NB4 (cell line): ENCODE measurements around the gene BOC.

Experiments used
- POLR2A ChIP-seq: IDR thresholded peaks from 2 replicates; pipeline ENCODE4 v1.6.1; 2011; ENCODE audit warnings: mild to moderate bottlenecking; ENCODE audit not compliant: insufficient read length; ENCODE audit errors: extremely low read depth
- TF ChIP-seq, protein P1 (sequence below): IDR thresholded peaks from one replicate; pipeline ENCODE4 v1.5.1; 2012; ENCODE audit warnings: low read depth, low read length
- TF ChIP-seq, protein P2 (sequence below): IDR thresholded peaks from 2 replicates; pipeline ENCODE4 v1.6.1; 2011; ENCODE audit warnings: low read depth, low read length

DNA sequence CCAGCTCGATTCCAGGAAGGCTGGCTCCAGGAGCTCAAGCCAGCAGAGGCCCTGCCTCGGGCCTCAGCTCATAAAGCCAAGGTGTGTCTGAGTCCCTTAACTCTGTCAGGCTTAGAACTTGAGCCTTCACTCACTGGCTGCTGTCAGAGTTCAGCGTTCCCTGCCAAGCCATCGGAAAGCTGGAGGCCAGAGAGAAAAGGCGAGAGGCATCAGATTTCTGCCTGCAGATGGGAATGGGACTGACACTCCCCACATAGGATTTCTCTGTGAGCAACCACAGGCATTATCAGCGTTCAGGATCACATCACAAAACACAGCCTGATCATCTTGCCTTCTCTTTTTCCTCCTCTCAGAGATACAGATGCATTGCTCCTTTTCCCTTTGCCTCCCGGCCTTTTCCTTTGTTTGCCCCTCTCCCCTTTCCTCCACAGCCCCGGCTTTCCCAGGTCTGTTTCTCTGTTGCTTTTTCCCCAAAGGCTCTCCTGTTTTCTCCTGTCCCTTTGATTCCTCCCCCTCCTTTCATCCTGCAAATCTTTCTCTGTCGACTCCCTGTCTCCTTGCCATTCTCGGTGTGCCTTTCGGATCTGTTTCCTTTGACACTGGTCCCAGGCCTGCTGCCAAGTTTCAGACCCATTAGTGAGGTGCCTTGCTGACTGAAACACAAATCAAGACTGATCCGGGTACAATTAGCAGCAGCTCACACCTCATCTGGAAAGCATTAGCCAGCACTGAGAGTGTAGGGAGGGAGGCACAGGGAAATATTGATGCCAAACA lies 44.5 kb upstream of the BOC start:
- TF ChIP-seq, protein P1, sequence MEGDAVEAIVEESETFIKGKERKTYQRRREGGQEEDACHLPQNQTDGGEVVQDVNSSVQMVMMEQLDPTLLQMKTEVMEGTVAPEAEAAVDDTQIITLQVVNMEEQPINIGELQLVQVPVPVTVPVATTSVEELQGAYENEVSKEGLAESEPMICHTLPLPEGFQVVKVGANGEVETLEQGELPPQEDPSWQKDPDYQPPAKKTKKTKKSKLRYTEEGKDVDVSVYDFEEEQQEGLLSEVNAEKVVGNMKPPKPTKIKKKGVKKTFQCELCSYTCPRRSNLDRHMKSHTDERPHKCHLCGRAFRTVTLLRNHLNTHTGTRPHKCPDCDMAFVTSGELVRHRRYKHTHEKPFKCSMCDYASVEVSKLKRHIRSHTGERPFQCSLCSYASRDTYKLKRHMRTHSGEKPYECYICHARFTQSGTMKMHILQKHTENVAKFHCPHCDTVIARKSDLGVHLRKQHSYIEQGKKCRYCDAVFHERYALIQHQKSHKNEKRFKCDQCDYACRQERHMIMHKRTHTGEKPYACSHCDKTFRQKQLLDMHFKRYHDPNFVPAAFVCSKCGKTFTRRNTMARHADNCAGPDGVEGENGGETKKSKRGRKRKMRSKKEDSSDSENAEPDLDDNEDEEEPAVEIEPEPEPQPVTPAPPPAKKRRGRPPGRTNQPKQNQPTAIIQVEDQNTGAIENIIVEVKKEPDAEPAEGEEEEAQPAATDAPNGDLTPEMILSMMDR, result no peak
- TF ChIP-seq, protein P2, sequence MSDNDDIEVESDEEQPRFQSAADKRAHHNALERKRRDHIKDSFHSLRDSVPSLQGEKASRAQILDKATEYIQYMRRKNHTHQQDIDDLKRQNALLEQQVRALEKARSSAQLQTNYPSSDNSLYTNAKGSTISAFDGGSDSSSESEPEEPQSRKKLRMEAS, result no peak
- TF ChIP-seq POLR2A, result no peak
